Measurements from ENCODE around the gene MATN1.

Gene MATN1

GRCh38 chr1:30715216-30715615, 8.2 kb downstream of the MATN1 start:
- DNase-seq, result no peak

- no peak for DNase-seq
These were observed 8.8 kb downstream of the MATN1 start for GRCh38 chr1:30714536-30715090.

GRCh38 chr1:30714025-30714424, 9.4 kb downstream of the MATN1 start:
- DNase-seq, result no peak

GRCh38 chr1:30713311-30713710, 10.1 kb downstream of the MATN1 start:
- no peak for DNase-seq

GRCh38 chr1:30712583-30712982, 10.8 kb downstream of the MATN1 start:
- no peak for DNase-seq

- no peak for DNase-seq
These were observed 13.0 kb downstream of the MATN1 start for GRCh38 chr1:30710407-30710806.

GRCh38 chr1:30708361-30708728, 15.0 kb downstream of the MATN1 start:
- DNase-seq, result no peak

- DNase-seq, result peak; percentile 25
These were observed 15.7 kb downstream of the MATN1 start for GRCh38 chr1:30707412-30708360.

- DNase-seq, result no peak
These were observed 16.9 kb downstream of the MATN1 start for GRCh38 chr1:30706528-30706927.

GRCh38 chr1:30705698-30706097, 17.7 kb downstream of the MATN1 start:
- DNase-seq, result no peak

GRCh38 chr1:30704765-30705509, 18.4 kb downstream of the MATN1 start:
- no peak for DNase-seq

- DNase-seq, result no peak
These were observed 19.1 kb downstream of the MATN1 start for GRCh38 chr1:30704271-30704670.

- DNase-seq, result no peak
These were observed 20.6 kb downstream of the MATN1 start for GRCh38 chr1:30702823-30703222.

- DNase-seq, result no peak
These were observed 22.1 kb downstream of the MATN1 start for GRCh38 chr1:30701258-30701633.

GRCh38 chr1:30700528-30701257, 22.7 kb downstream of the MATN1 start:
- no peak for DNase-seq

- no peak for DNase-seq
These were observed 23.6 kb downstream of the MATN1 start for GRCh38 chr1:30699762-30700161.

GRCh38 chr1:30698401-30698981, 24.9 kb downstream of the MATN1 start:
- DNase-seq, result no peak

GRCh38 chr1:30697571-30698376, 25.6 kb downstream of the MATN1 start:
- no peak for DNase-seq

GRCh38 chr1:30696831-30697230, 26.6 kb downstream of the MATN1 start:
- DNase-seq, result no peak

- DNase-seq, result no peak
These were observed 27.9 kb downstream of the MATN1 start for GRCh38 chr1:30695439-30695841.

- DNase-seq, result no peak
These were observed 28.9 kb downstream of the MATN1 start for GRCh38 chr1:30694280-30695175.

Measured in NCI-H2081 treated with DMSO at 0.1 percent for 48 hours (cell line).